WI38 (cell line): ENCODE data around the gene DDX51.

Experiments used
- H3K4me3 ChIP-seq: 2 replicates; pipeline ENCODE4 v1.5.1; 2011; ENCODE audit warnings: low read depth, mild to moderate bottlenecking, control low read depth, low read length
- TF ChIP-seq, protein P1 (sequence below): IDR thresholded peaks from 2 replicates; pipeline ENCODE4 v1.5.1; 2012; ENCODE audit warnings: low read depth, mild to moderate bottlenecking, control low read depth, low read length

Gene DDX51

DNA sequence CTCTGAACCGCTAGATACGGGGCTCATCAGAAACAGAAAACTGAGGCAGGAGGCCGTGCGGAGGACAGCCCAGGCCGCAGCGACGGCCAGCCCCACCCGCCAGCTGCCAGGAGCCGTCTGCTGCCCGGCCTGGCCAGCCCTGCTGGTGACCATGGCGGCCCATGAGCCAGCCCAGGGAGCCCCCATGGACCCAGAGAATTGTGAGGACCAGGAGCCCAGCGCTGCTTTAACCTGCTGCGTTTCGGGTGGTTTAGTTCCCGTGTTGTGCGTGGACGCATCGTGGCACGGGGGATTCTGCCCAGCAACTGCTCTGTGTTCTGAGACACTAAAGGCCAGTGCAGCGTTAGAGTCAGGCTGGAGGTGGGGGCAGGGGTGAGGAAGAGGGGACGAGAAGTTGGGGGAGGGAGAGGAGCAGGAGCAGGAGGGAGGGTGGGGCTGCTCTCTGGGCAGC is 44.4 kb upstream of the DDX51 start:
- TF ChIP-seq, protein P1, sequence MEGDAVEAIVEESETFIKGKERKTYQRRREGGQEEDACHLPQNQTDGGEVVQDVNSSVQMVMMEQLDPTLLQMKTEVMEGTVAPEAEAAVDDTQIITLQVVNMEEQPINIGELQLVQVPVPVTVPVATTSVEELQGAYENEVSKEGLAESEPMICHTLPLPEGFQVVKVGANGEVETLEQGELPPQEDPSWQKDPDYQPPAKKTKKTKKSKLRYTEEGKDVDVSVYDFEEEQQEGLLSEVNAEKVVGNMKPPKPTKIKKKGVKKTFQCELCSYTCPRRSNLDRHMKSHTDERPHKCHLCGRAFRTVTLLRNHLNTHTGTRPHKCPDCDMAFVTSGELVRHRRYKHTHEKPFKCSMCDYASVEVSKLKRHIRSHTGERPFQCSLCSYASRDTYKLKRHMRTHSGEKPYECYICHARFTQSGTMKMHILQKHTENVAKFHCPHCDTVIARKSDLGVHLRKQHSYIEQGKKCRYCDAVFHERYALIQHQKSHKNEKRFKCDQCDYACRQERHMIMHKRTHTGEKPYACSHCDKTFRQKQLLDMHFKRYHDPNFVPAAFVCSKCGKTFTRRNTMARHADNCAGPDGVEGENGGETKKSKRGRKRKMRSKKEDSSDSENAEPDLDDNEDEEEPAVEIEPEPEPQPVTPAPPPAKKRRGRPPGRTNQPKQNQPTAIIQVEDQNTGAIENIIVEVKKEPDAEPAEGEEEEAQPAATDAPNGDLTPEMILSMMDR = no peak
- no peak overlapping the region for H3K4me3 ChIP-seq

DNA sequence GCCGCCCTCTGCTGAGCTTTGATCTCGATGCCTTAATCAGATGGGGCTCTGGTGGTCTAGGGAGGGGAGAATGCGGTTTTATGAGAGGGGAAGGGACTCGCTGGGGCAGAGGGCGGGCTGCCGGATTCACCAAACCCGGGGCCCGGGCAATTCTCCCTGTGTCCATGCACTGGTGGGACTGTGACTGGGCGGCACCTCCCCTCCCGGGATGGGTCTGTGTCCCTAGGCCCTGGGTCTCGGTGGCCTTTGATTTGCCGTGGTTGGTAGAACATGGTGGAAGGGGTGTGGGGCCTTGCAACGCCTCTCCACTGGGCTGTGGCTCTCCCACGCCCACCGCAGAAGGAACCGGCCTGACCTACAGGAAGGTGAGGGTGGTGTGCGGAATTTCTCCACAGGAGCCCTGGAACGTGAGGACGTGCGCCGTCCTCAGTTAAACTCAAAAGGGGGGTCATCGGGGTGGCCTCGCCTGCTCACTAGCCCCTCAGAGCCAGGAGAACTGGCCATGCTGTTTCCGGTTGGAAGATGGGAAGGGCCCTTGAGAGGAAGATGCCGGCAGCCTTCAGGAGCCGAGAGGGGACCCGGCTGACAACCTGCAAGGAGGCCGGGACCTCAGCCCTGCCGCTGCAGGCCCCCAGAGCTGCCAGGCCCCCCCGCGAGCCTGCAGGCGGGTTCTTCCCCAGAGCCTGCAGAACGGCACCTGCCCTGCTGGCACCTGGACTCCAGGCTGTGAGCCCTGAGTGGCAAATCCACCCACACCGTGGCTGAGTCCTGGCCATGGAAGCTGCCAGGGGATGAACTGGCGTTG is 43.7 kb upstream of the DDX51 start:
- TF ChIP-seq, protein P1 = no peak
- no peak overlapping the region for H3K4me3 ChIP-seq

DNA sequence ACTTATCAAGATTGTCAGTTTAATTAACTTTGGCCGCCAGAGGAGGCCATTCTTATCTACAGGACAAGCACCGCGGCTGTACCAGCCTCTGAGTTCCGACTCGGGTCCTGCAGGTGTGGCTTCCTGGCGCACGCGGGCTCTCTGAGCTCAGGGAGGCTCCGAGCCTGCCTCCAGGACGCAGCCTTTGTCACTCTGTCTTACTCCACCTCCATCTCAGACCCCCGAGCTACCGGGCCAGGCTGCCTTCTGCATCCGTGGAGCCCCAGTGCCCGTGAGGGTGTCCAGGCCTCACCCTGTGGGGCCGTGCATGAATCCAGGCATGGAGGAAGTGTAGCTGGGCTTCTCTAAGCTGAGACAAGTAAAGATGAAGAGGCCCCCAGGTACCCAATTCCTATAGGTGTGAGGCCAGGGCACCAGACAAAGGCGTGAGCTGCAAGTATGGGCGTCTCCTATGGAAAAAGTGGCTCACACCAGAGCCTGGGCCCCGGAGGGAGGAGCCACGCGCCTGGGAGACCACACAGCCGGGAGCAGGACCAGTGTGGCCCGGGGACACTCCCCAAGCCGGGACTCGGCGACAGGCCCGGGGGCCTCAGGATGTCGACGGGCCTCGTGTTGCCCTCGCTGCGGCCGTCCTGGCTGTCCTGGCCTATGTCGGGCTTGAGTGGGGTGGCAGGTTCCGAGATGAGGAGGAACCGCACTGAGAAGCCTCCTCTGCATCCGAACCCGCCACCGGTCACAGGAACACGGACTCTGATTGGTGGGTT is 42.9 kb upstream of the DDX51 start:
- no peak overlapping the region for H3K4me3 ChIP-seq
- TF ChIP-seq, protein P1 = no peak

DNA sequence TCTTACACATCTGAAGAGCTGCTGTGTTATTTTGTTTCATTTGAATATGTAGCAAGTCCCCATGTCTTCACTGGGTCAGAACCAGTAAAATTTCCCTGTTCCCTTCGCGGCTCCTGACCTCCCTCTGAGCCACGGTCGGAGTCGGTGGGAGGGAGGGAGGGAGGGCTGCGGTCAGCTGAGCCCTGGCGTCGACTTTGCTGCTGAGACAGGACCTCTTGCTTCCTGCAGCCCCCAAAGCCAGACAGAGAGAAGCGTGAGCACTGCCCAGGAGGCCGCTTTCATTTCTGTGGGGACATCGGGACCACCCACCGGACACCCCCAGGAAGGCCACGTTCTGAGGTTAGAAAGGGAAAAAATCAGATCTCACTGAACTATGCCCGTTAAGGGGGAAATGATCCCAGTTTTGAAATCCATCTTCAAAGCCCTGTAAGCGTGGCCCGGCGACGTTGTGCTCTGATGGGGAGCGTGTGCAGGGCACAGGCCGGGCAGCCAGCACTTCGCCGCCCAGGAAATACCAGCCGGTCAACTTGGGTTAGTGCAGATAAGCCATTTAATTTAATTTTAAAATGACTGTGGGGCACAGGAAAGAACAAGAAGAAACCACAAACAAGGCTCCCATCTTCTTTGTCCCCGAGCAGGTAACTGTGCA is 42.2 kb upstream of the DDX51 start:
- TF ChIP-seq, protein P1 = no peak
- H3K4me3 ChIP-seq = no peak overlapping the region

DNA sequence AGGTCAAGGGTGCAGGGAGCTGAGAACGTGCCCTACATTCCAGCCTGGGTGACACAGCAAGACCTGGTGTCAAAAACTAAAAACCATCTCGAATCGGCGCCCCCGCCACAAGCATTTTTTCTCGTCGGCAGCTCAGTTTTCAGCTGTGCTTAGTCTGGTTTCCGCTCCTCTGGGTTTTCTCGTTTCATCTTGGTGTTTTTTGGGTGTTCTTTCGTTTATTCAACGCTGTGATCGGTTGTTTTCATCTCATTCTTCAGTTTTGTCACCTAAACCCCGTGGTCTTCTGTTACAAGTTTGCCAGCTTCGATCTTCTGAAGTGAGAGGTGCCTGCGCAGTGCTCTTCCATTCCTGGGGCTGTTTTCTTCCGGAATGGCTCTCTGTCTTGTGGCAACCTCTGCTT is 41.6 kb upstream of the DDX51 start:
- TF ChIP-seq, protein P1 = no peak
- H3K4me3 ChIP-seq = no peak overlapping the region

DNA sequence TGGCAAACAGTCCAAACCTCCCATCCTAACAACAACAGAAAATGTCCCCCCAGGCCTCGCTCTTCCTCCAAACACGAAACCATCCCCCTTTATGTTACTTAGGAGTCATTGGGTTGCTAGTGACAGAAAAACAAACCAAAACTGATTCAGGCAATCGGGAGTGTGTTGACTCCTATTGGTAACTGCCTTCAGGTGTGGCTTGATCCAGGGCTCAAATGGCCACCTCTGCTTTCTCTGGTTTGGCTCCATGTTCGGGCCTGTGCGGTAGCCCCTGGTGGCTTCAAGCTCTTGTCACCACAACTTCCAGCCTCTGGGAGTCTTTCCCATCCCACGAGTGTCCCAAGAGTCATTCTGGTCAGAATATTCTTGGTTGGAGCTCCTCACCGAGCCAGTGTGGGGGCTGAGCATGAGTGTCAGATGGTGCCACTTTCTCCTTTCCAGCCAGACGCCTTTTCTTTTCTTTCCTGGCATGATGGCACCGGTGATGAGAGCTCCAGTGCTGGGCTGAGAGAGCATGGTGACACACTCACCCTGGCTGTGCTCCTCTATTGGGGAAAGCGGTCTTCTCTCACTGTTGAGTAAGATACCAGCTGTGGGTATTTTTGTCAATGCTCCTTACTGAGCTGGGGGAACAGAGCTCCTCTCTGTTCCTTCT is 38.7 kb upstream of the DDX51 start:
- no peak overlapping the region for H3K4me3 ChIP-seq
- TF ChIP-seq, protein P1 = no peak
